Activated naive CD4-positive, alpha-beta T cell treated with Interleukin-2 at 50 U/mL for 16 hours (primary cell): ENCODE measurements around the gene ULK4.
A peak's percentile ranks its signal among the peaks of the same experiment; 100 is the strongest.

Experiments used
- DNase-seq: peaks from one replicate; pipeline ENCODE4 v3.0.0-alpha.2; 2020

ULK4 gene

GRCh38 chr3:41204369-41204768 lies 757.5 kb downstream of the ULK4 start:
- no peak for DNase-seq

- DNase-seq = no peak
These were observed 759.0 kb downstream of the ULK4 start for GRCh38 chr3:41202834-41203345.

- DNase-seq = no peak
These were observed 759.6 kb downstream of the ULK4 start for GRCh38 chr3:41202075-41202833.

DNA sequence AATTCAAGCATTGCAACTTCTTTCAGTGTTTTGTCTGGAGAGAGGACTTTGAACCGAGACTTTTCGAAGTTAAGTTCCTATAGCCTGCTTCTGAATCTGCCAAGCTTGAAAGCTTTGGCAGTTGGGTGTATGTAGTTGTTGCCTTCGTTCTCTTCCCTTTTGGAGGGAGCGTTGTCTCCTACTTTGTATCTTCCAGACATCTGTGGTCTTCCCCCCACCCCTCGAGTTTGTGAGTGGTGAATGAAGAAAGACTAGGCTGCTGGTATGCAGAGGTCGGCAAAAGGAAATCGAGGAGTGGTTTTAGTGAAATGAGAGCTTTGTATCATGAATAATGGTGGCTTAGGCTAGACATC lies 761.3 kb downstream of the ULK4 start:
- peak; percentile 11 for DNase-seq

DNA sequence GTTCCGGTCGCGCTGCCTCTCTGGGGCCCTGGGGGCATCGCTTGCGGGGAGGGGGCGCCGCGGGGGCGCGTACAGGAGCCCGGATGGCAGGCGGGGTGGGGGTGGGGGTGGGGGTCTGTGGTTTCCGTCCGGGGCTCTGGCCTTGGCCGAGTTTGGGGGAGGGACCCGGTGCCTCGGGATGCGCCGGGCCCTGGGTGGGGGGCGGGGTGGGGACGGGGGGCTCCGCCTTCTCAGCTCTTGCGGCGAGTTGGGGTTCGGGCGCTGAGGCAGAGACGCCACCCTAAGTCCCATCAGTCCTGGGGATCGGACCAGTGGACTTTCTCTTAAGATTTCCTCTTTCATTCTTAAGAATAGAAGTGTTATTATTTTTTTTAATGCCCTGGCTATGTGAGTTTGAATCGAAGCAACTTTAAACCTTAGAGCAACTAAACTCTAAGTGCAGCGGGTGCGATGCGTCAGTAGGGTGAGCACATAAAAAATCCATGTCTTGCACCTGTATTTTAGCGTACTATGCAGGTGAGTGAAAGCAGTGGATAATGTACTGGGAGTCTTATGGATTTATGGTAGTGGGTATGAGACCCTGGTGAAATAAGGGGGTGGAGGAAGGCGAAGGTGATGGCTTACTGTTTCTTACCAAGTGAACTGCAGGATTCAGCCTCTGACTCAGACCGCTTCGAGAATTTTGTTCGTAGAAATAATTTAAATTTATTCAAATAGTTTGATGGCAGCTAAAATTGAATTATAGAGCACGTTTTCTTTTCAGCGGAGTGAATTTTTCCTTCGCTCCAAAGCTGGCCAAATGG lies 761.8 kb downstream of the ULK4 start:
- peak; percentile 36 for DNase-seq

GRCh38 chr3:41198950-41199865 lies 762.7 kb downstream of the ULK4 start, which contains the start of gene CTNNB1:
CTNNB1 (plus strand) TSS chr3:41199505; CDS start chr3:41224069, 24,564 bp downstream.
- peak; percentile 92 for DNase-seq

DNA sequence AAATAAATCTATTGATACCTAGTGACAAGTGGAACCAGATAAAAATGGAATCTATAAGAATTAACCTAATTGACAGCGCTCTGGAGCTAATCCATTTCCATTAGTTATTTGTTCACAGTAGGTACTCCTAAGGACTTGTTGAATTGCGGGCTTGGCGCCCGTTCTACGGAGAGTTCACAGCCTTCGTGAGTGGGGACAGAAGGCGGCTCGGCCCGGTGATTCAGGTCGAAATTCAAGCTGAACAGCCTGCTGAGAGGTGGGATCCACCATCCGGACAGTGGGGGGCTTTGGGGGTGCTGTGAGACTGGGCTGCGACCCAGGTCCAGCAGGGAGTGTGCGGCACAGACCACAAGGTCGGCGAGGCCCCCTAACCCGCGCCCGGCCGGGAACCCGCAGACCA lies 763.4 kb downstream of the ULK4 start:
- no peak for DNase-seq

DNA sequence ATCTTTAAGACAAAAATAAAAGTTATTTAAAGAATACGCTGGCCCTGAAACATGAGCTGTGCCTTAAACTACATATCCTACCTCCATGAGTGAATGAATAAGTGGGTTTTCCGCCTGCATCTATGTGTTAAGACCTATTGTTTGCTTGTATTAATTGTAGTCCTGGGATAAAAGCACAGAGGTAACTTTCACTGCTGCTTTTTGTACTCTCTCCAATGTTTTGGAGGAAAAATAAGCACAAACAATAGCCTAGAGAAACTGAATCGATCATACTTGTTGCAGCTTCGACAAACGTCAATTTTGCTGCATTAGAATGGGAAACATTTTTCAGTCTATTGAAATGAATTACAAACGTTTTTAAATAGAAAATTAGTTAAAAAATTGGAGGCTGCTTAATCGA lies 763.9 kb downstream of the ULK4 start:
- DNase-seq = no peak
